Upper lobe of right lung (tissue), 1 donor: ENCODE results near the gene CLDND2. TPM values are rescaled to one million over a fixed set of nuclear protein-coding genes. Genes with fewer than 3 reads are reported as not detected.

ENCODE experiments used
- ATAC-seq: fragments of 200-7000 bp; cut with Tn5 transposase; one replicate; pipeline ENCODE4 v1.9.1; 2020; ENCODE audit warnings: mild to moderate bottlenecking, moderate library complexity
- DNase-seq: peaks from one replicate; pipeline ENCODE4 v3.0.0-alpha.2; 2020
- H3K27ac ChIP-seq: fragments of 200-600 bp; one replicate; pipeline ENCODE4 v1.8.0; 2022
- H3K27me3 ChIP-seq: fragments of 200-600 bp; one replicate; pipeline ENCODE4 v1.8.0; 2022; ENCODE audit warnings: mild to moderate bottlenecking
- H3K36me3 ChIP-seq: fragments of 200-600 bp; one replicate; pipeline ENCODE4 v1.8.0; 2022
- H3K4me1 ChIP-seq: fragments of 200-600 bp; one replicate; pipeline ENCODE4 v1.8.0; 2022
- H3K4me3 ChIP-seq: fragments of 200-600 bp; one replicate; pipeline ENCODE4 v1.8.0; 2022; ENCODE audit warnings: mild to moderate bottlenecking
- H3K9me3 ChIP-seq: fragments of 200-600 bp; one replicate; pipeline ENCODE4 v1.8.0; 2022
- CTCF ChIP-seq: fragments of 200-600 bp; IDR thresholded peaks from one replicate; pipeline ENCODE4 v1.8.0; 2022; ENCODE audit warnings: antibody characterized with exemption
- intact Hi-C: fragments of 100-400 bp; cut with DNase I; formaldehyde crosslinking; loops from one replicate; pipeline ENCODE4 v1.11.0; 2022
- total RNA-seq: library from RNA; stranded (reverse); fragmentation: NEBNext Ultra II Directional; extraction: Animal tissue kit (Norgen Biotek cat#: 25700); gene quantifications from one replicate; pipeline ENCODE4 v1.2.1, GENCODE V29; 2021
- donor health status: DM: no; HTN: yes; CAD: no; lungs with severe emphysema.

The CLDND2 gene
- total RNA-seq, 1 donor from 2014 or later: 0.64 TPM

DNA sequence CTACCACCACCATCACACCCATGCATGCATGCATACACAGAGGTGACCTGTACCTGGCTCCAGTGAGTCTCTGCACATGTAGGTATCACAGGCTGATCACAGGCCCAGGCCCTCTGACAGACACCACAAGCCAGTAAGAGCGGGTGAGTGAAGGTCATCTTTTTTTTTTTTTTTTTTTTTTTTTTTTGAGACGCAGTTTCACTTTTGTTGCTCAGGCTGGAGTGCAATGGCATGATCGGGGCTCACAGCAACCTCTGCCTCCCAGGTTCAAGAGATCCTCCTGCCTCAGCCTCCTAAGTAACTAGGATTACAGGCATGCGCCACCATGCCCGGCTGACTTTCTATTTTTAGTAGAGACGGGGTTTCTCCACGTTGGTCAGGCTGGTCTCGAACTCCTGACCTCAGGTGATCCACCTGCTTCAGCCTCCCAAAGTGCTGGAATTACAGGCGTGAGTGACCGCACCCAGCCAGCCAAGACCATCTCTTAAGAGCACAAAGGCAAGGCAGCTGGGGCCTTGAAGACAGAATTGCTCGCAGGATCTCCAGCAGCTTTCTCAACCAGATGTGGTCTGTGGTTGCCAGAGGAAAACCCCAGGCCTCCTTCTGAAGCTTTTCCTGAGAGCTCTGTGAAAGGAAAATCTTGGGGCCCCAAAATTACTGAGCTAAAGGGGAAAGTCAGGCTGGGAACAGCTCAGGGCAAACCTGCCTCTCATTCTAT lies 6.9 kb upstream of the CLDND2 start:
- Histone ChIP-seq H3K4me3 (no peak overlapping the region), H3K27me3 (no peaks in the 10 kb centered on the region), H3K27ac (no peak overlapping the region), H3K9me3 (no peaks in the 10 kb centered on the region), H3K36me3 (no peaks in the 10 kb centered on the region), H3K4me1 (no peaks in the 10 kb centered on the region)
- no peak for ATAC-seq
- TF ChIP-seq CTCF: no peak
- no peak for DNase-seq
- intact Hi-C loops: no loop called here

DNA sequence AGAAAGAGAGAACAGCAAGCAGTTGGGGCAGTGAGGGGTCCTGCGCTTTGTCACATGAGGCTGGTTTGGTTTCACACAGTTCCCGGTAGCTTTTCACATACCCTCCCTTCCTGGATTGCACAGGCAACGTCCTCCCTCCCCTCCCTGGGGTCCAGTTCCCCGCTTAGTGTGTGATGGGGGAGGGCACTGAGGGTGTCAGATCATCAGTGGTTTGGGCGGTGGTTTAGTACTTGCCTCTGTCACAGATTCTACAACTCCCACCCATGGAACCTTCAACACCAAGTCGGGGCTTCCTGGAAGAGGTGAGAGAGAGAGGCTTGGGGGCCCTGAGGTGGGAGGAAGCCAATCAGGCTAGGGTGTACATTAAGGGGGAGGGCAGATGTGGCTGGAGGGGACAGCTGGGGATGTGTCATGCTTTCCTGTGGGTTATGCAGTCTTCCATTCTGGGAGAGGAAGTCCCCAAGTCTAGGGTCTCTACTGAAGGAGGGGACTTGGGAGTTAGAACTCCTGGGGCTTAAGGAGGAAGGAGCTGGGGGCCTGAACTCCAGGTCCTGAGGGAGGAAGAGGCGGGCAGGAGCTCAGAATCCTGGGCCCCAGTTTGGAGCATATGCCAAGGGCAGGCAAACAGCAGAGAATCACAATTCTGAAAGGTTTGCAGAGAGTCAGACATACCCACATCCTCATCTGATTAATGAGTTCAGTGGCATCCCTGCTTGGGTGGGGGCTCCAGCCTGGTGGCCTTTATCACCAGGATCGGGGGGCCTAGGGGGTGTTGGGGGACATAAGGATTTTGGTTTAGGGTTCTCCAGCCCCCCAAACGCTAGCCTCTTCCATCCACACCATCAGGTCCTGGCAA lies 4.1 kb upstream of the CLDND2 start, which contains the start of gene NKG7:
TSS of gene NKG7 (minus strand) at position 6 of the 856 bp plus-strand sequence. CDS start 119 bp downstream, outside the sequence.
- Histone ChIP-seq H3K9me3 (no peaks in the 10 kb centered on the region), H3K27ac (peak within 1 kb of the TSS; percentile 65), H3K4me1 (no peaks in the 10 kb centered on the region), H3K27me3 (no peaks in the 10 kb centered on the region), H3K36me3 (no peaks in the 10 kb centered on the region), H3K4me3 (peak within 1 kb of the TSS; percentile 28)
- peak; percentile 45 for ATAC-seq
- no peak for DNase-seq
- intact Hi-C loops: no loop called here
- TF ChIP-seq CTCF: no peak

GRCh38 chr19:51372021-51372648 lies 3.3 kb upstream of the CLDND2 start:
- Histone ChIP-seq H3K27ac (peak overlapping the region; percentile 65), H3K27me3 (no peaks in the 10 kb centered on the region), H3K4me3 (peak overlapping the region; percentile 28), H3K4me1 (no peaks in the 10 kb centered on the region), H3K36me3 (no peaks in the 10 kb centered on the region), H3K9me3 (no peaks in the 10 kb centered on the region)
- DNase-seq: no peak
- no peak for ATAC-seq
- TF ChIP-seq CTCF: no peak
- intact Hi-C loops: no loop called here

DNA sequence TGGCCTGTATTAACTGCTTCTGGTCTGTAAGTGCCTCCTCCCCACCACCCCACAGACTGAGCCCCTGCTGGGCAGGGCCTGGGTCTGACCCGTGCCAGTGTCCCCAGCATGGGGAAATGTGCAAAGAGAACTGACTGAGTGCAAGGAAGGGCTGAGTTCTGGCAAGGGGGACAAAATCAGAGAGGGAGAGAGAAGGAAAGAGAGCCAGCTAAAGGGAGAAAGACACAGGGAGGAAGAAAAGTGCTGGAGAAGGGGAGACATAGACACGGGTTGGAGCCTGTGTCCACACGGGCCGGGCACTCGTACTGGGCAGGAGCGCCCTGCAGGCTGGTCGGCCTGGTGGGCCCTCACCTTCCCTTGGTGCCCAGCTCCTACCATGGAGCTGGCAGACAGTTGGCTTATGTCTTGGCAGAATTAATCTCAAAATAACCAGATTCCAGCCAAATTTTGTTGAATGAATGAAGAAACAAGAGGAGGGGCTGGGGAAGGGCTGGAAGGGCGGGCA lies 2.4 kb upstream of the CLDND2 start:
- H3K4me1 ChIP-seq: no peaks in the 10 kb centered on the region
- no peak overlapping the region for H3K27ac ChIP-seq
- no peak for ATAC-seq
- no peak for TF ChIP-seq CTCF
- peak overlapping the region; percentile 28 for H3K4me3 ChIP-seq
- no peaks in the 10 kb centered on the region for H3K9me3 ChIP-seq
- H3K36me3 ChIP-seq: no peaks in the 10 kb centered on the region
- no peaks in the 10 kb centered on the region for H3K27me3 ChIP-seq
- DNase-seq: no peak
- intact Hi-C loops: no loop called here

DNA sequence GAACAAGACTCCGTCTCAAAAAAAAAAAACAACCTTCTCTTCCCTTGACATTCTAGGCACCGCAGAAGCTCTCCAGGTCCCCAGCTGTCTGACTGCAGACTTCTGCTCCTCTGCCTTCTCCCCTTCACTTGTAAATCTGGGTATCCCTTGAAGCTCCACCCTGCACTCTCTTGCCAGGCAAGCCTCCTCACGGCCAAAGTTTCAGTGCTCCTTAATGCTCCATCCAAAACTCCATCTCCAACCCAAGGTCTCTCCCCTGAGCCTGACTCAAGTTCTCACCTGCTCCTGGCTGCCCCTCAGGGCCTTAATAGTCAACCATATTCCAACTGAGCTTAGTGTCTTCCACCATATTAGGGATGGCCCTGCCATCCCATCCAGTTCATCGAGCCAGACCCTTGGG lies 1.4 kb upstream of the CLDND2 start:
- no peaks in the 10 kb centered on the region for H3K36me3 ChIP-seq
- intact Hi-C loops: no loop called here
- DNase-seq (no peak), ATAC-seq (no peak)
- H3K4me1 ChIP-seq: peaks cover 5% of the 10 kb centered on the region
- H3K27me3 ChIP-seq: no peaks in the 10 kb centered on the region
- no peak for TF ChIP-seq CTCF
- H3K4me3 ChIP-seq: no peak overlapping the region
- H3K27ac ChIP-seq: no peak overlapping the region
- H3K9me3 ChIP-seq: no peaks in the 10 kb centered on the region
